Panc1 (cell line): ENCODE data around the gene BICRA.

Experiments
- POLR2AphosphoS5 ChIP-seq: IDR thresholded peaks from 2 replicates; pipeline ENCODE4 v1.6.1; 2012; ENCODE audit warnings: mild to moderate bottlenecking, low read depth, low read length, moderate library complexity
- TCF7L2 ChIP-seq: IDR thresholded peaks from 2 replicates; pipeline ENCODE4 v1.6.1; 2011; ENCODE audit warnings: mild to moderate bottlenecking, low read depth, low read length, inconsistent platforms
- TF ChIP-seq, protein P1 (sequence below): fragments of 450-650 bp; IDR thresholded peaks from 2 replicates; pipeline ENCODE4 v1.5.1; 2017; ENCODE audit warnings: mild to moderate bottlenecking

DNA sequence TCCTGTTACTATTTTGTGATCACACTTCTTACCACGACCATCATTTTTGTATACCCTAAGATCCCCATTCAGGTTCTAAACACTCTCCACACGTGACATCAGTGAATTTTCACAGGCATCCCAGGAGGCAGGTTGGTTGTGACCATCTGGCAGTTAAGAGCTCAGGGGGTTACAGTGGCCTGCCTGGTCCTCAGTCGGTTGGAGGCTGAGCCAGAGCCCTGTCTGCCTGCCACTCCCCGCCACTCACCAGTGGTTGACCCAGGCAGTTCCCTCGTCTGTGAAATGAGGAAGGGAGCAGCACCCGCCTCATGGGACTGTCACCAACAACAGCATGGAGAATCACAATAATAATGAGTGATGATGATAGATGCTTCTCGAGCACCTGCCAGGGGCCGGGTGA, 67.9 kb downstream of the BICRA start:
- no peak for TF ChIP-seq POLR2AphosphoS5
- TF ChIP-seq, protein P1, sequence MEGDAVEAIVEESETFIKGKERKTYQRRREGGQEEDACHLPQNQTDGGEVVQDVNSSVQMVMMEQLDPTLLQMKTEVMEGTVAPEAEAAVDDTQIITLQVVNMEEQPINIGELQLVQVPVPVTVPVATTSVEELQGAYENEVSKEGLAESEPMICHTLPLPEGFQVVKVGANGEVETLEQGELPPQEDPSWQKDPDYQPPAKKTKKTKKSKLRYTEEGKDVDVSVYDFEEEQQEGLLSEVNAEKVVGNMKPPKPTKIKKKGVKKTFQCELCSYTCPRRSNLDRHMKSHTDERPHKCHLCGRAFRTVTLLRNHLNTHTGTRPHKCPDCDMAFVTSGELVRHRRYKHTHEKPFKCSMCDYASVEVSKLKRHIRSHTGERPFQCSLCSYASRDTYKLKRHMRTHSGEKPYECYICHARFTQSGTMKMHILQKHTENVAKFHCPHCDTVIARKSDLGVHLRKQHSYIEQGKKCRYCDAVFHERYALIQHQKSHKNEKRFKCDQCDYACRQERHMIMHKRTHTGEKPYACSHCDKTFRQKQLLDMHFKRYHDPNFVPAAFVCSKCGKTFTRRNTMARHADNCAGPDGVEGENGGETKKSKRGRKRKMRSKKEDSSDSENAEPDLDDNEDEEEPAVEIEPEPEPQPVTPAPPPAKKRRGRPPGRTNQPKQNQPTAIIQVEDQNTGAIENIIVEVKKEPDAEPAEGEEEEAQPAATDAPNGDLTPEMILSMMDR: no peak
- no peak for TF ChIP-seq TCF7L2
